Loucy (cell line): Measurements from ENCODE around the gene TRPV3.

Experiments
- H2AFZ ChIP-seq: fragments of 200-600 bp; sonication (generic); 2 replicates; pipeline ENCODE4 v1.6.0; 2016; ENCODE audit warnings: antibody characterized with exemption, mild to moderate bottlenecking, low read length, moderate library complexity
- H3F3A ChIP-seq: fragments of 200-600 bp; 2 replicates; pipeline ENCODE4 v1.6.0; 2016; ENCODE audit warnings: antibody characterized with exemption, low read depth, mild to moderate bottlenecking
- H3K27me3 ChIP-seq: fragments of 200-600 bp; sonication (generic); 2 replicates; pipeline ENCODE4 v1.6.1; 2014; ENCODE audit warnings: low read length, mild to moderate bottlenecking; ENCODE audit not compliant: insufficient read depth, poor library complexity, severe bottlenecking
- H3K36me3 ChIP-seq: fragments of 200-600 bp; sonication (generic); 2 replicates; pipeline ENCODE4 v1.6.1; 2016; ENCODE audit warnings: low read length; ENCODE audit not compliant: insufficient read depth
- H3K4me1 ChIP-seq: fragments of 200-600 bp; sonication (generic); 2 replicates; pipeline ENCODE4 v1.5.1; 2014; ENCODE audit warnings: low read length, mild to moderate bottlenecking; ENCODE audit not compliant: insufficient read depth, poor library complexity, severe bottlenecking
- H3K4me2 ChIP-seq: fragments of 200-600 bp; sonication (generic); 2 replicates; pipeline ENCODE4 v1.6.0; 2014; ENCODE audit warnings: antibody characterized with exemption, low read length, low read depth, mild to moderate bottlenecking; ENCODE audit not compliant: poor library complexity, severe bottlenecking
- H3K4me3 ChIP-seq: fragments of 200-600 bp; sonication (generic); 2 replicates; pipeline ENCODE4 v1.5.1; 2014; ENCODE audit warnings: low read length, mild to moderate bottlenecking, mixed read lengths; ENCODE audit not compliant: poor library complexity, severe bottlenecking
- H3K79me2 ChIP-seq: fragments of 200-600 bp; sonication (generic); 2 replicates; pipeline ENCODE4 v1.6.1; 2014; ENCODE audit warnings: low read length; ENCODE audit not compliant: insufficient read depth
- H3K9ac ChIP-seq: fragments of 200-600 bp; sonication (generic); 2 replicates; pipeline ENCODE4 v1.6.0; 2014; ENCODE audit warnings: mild to moderate bottlenecking, low read depth, low read length, moderate library complexity; ENCODE audit not compliant: poor library complexity, severe bottlenecking
- H3K9me2 ChIP-seq: fragments of 200-600 bp; sonication (generic); replicated peaks from 2 replicates; pipeline ENCODE4 v1.6.1; 2016; ENCODE audit warnings: low read depth, low read length, mixed read lengths
- H3K9me3 ChIP-seq: fragments of 200-600 bp; sonication (generic); 2 replicates; pipeline ENCODE4 v1.6.1; 2014; ENCODE audit warnings: mild to moderate bottlenecking, antibody characterized with exemption, low read length, low read depth; ENCODE audit not compliant: insufficient read depth
- H4K20me1 ChIP-seq: fragments of 200-600 bp; sonication (generic); 2 replicates; pipeline ENCODE4 v1.6.0; 2014; ENCODE audit warnings: antibody characterized with exemption, low read length, mild to moderate bottlenecking; ENCODE audit not compliant: insufficient read depth, poor library complexity, severe bottlenecking
- CTCF ChIP-seq: fragments of 200-600 bp; sonication (generic); conservative IDR thresholded peaks from 2 replicates; pipeline ENCODE4 v1.5.1; 2014; ENCODE audit warnings: mild to moderate bottlenecking, antibody characterized with exemption, low read length
- EZH2phosphoT487 ChIP-seq: fragments of 200-600 bp; IDR thresholded peaks from 2 replicates; pipeline ENCODE4 v1.6.1; 2018; ENCODE audit warnings: antibody characterized with exemption, mild to moderate bottlenecking, moderate library complexity, borderline replicate concordance

TRPV3 gene

GRCh38 chr17:3513305-3514035, 44.1 kb downstream of the TRPV3 start:
- H2AFZ ChIP-seq, result no peak overlapping the region
- H3K27me3 ChIP-seq, result no peaks in the 10 kb centered on the region
- TF ChIP-seq EZH2phosphoT487, result no peak
- TF ChIP-seq CTCF, result no peak
- no peaks in the 10 kb centered on the region for H3K9me2 ChIP-seq
- H3K4me2 ChIP-seq, result no peak overlapping the region
- H3K9ac ChIP-seq, result no peak overlapping the region
- no peaks in the 10 kb centered on the region for H4K20me1 ChIP-seq
- no peaks in the 10 kb centered on the region for H3K4me1 ChIP-seq
- no peaks in the 10 kb centered on the region for H3K9me3 ChIP-seq
- H3F3A ChIP-seq, result no peaks in the 10 kb centered on the region
- no peak overlapping the region for H3K4me3 ChIP-seq
- H3K36me3 ChIP-seq, result no peaks in the 10 kb centered on the region
- no peaks in the 10 kb centered on the region for H3K79me2 ChIP-seq

- H3K27me3 ChIP-seq, result no peaks in the 10 kb centered on the region
- H3K9me3 ChIP-seq, result no peaks in the 10 kb centered on the region
- no peaks in the 10 kb centered on the region for H3K9me2 ChIP-seq
- H2AFZ ChIP-seq, result no peak overlapping the region
- H3K4me1 ChIP-seq, result no peaks in the 10 kb centered on the region
- no peak overlapping the region for H3K4me3 ChIP-seq
- no peaks in the 10 kb centered on the region for H4K20me1 ChIP-seq
- H3K36me3 ChIP-seq, result no peaks in the 10 kb centered on the region
- TF ChIP-seq EZH2phosphoT487 (no peak), CTCF (no peak)
- H3F3A ChIP-seq, result no peaks in the 10 kb centered on the region
- H3K4me2 ChIP-seq, result no peak overlapping the region
- no peak overlapping the region for H3K9ac ChIP-seq
- no peaks in the 10 kb centered on the region for H3K79me2 ChIP-seq
Measured at GRCh38 chr17:3512505-3513171, 45.0 kb downstream of the TRPV3 start.

GRCh38 chr17:3511852-3512504, 45.6 kb downstream of the TRPV3 start:
- no peaks in the 10 kb centered on the region for H4K20me1 ChIP-seq
- H3K4me1 ChIP-seq, result no peaks in the 10 kb centered on the region
- H2AFZ ChIP-seq, result no peak overlapping the region
- no peak overlapping the region for H3K4me2 ChIP-seq
- H3K36me3 ChIP-seq, result no peaks in the 10 kb centered on the region
- H3K4me3 ChIP-seq, result no peak overlapping the region
- no peak for TF ChIP-seq EZH2phosphoT487
- no peaks in the 10 kb centered on the region for H3K79me2 ChIP-seq
- H3F3A ChIP-seq, result no peaks in the 10 kb centered on the region
- H3K27me3 ChIP-seq, result no peaks in the 10 kb centered on the region
- no peaks in the 10 kb centered on the region for H3K9me3 ChIP-seq
- H3K9ac ChIP-seq, result no peak overlapping the region
- H3K9me2 ChIP-seq, result no peaks in the 10 kb centered on the region
